Neutrophil (primary cell): ENCODE measurements around the gene LUM.

ENCODE experiments used
- H3K27ac ChIP-seq: fragments of 200-600 bp; sonication (generic); 2 replicates; pipeline ENCODE4 v1.5.1; 2016; ENCODE audit warnings: mild to moderate bottlenecking, moderate library complexity
- H3K27me3 ChIP-seq: fragments of 200-600 bp; sonication (generic); 2 replicates; pipeline ENCODE4 v1.6.0; 2016; ENCODE audit warnings: mild to moderate bottlenecking
- H3K36me3 ChIP-seq: fragments of 200-600 bp; sonication (generic); 2 replicates; pipeline ENCODE4 v1.5.1; 2017
- H3K4me1 ChIP-seq, 2 experiments: fragments of 200-600 bp in 1 of 2; sonication (generic) in 1 of 2; 1 replicate in 1 of 2; 2 replicates in 1 of 2; pipeline versions ENCODE4 v1.5.1 to v1.6.1; 2013 to 2016; ENCODE audit warnings: low read depth in 1 of 2, low read length in 1 of 2, mild to moderate bottlenecking in 1 of 2, moderate library complexity in 1 of 2; ENCODE audit not compliant: control insufficient read depth in 1 of 2, insufficient read depth in 1 of 2
- H3K4me3 ChIP-seq, 2 experiments: fragments of 200-600 bp in 1 of 2; sonication (generic) in 1 of 2; 1 replicate in 1 of 2; 2 replicates in 1 of 2; pipeline ENCODE4 v1.5.1; 2013 to 2016; ENCODE audit warnings: low read depth in 1 of 2, low read length in 1 of 2, mild to moderate bottlenecking in 1 of 2, moderate library complexity in 1 of 2
- H3K9me3 ChIP-seq: fragments of 200-600 bp; sonication (generic); 2 replicates; pipeline ENCODE4 v1.5.1; 2016
- CTCF ChIP-seq: fragments of 200-600 bp; sonication (generic); IDR thresholded peaks from 2 replicates; pipeline ENCODE4 v1.5.1; 2016; ENCODE audit warnings: antibody characterized with exemption

The LUM gene

GRCh38 chr12:91099341-91099740, 12.0 kb downstream of the LUM start:
- no peak for TF ChIP-seq CTCF
- Histone ChIP-seq H3K27ac (no peak overlapping the region), H3K4me3 (no peak overlapping the region), H3K4me1 (no peaks in the 10 kb centered on the region), H3K27me3 (no peaks in the 10 kb centered on the region), H3K36me3 (no peaks in the 10 kb centered on the region), H3K9me3 (no peaks in the 10 kb centered on the region)

- no peaks in the 10 kb centered on the region for H3K27me3 ChIP-seq
- H3K4me3 ChIP-seq: no peak overlapping the region
- no peaks in the 10 kb centered on the region for H3K9me3 ChIP-seq
- no peak overlapping the region for H3K27ac ChIP-seq
- H3K4me1 ChIP-seq: no peaks in the 10 kb centered on the region
- no peak for TF ChIP-seq CTCF
- H3K36me3 ChIP-seq: no peaks in the 10 kb centered on the region
Measured at GRCh38 chr12:91098941-91099340, 12.4 kb downstream of the LUM start.

GRCh38 chr12:91098461-91098860, 12.8 kb downstream of the LUM start:
- no peak overlapping the region for H3K4me3 ChIP-seq
- no peak for TF ChIP-seq CTCF
- H3K9me3 ChIP-seq: no peaks in the 10 kb centered on the region
- H3K27me3 ChIP-seq: no peaks in the 10 kb centered on the region
- no peak overlapping the region for H3K27ac ChIP-seq
- H3K4me1 ChIP-seq: no peaks in the 10 kb centered on the region
- no peaks in the 10 kb centered on the region for H3K36me3 ChIP-seq

GRCh38 chr12:91094957-91095356, 16.3 kb downstream of the LUM start:
- Histone ChIP-seq H3K36me3 (no peaks in the 10 kb centered on the region), H3K27me3 (no peaks in the 10 kb centered on the region), H3K9me3 (no peaks in the 10 kb centered on the region), H3K27ac (no peak overlapping the region), H3K4me1 (no peaks in the 10 kb centered on the region), H3K4me3 (no peak overlapping the region)
- TF ChIP-seq CTCF: no peak

GRCh38 chr12:91094032-91094662, 17.1 kb downstream of the LUM start:
- H3K27ac ChIP-seq: no peak overlapping the region
- no peak for TF ChIP-seq CTCF

GRCh38 chr12:91093341-91093740, 18.0 kb downstream of the LUM start:
- no peak overlapping the region for H3K27ac ChIP-seq
- H3K9me3 ChIP-seq: no peaks in the 10 kb centered on the region
- no peaks in the 10 kb centered on the region for H3K27me3 ChIP-seq
- no peaks in the 10 kb centered on the region for H3K36me3 ChIP-seq
- H3K4me3 ChIP-seq: no peak overlapping the region
- no peaks in the 10 kb centered on the region for H3K4me1 ChIP-seq
- TF ChIP-seq CTCF: no peak

More at GRCh38 chr12:91094032-91094662, 17.1 kb downstream of the LUM start:
- Histone ChIP-seq H3K4me3 (no peak overlapping the region), H3K36me3 (no peaks in the 10 kb centered on the region), H3K27me3 (no peaks in the 10 kb centered on the region), H3K9me3 (no peaks in the 10 kb centered on the region), H3K4me1 (no peaks in the 10 kb centered on the region)
